Raji (cell line): ENCODE data around the gene PPRC1.
A peak's percentile ranks its signal among the peaks of the same experiment; 100 is the strongest.

Source experiments
- POLR2A ChIP-seq: IDR thresholded peaks from 2 replicates; pipeline ENCODE4 v1.6.1; 2011; ENCODE audit warnings: low read depth, low read length, control low read depth; ENCODE audit not compliant: insufficient read depth

The PPRC1 gene

GRCh38 chr10:102132563-102133372 is at the start of gene PPRC1:
PPRC1 (plus strand) TSS chr10:102133040; CDS start chr10:102133069, 29 bp downstream.
- TF ChIP-seq POLR2A, result peak; percentile 82

- TF ChIP-seq POLR2A, result no peak
Measured at GRCh38 chr10:102083541-102083940, 49.3 kb upstream of the PPRC1 start.

- TF ChIP-seq POLR2A, result no peak
Measured at GRCh38 chr10:102085336-102085735, 47.5 kb upstream of the PPRC1 start.

GRCh38 chr10:102086196-102086595 is 46.6 kb upstream of the PPRC1 start:
- no peak for TF ChIP-seq POLR2A

- TF ChIP-seq POLR2A, result no peak
Measured at GRCh38 chr10:102090772-102091171, 42.1 kb upstream of the PPRC1 start.

- TF ChIP-seq POLR2A, result no peak
Measured at GRCh38 chr10:102096449-102096848, 36.4 kb upstream of the PPRC1 start.

GRCh38 chr10:102101152-102101551 is 31.7 kb upstream of the PPRC1 start:
- no peak for TF ChIP-seq POLR2A

GRCh38 chr10:102102421-102102820 is 30.4 kb upstream of the PPRC1 start:
- no peak for TF ChIP-seq POLR2A

GRCh38 chr10:102106998-102107397 is 25.8 kb upstream of the PPRC1 start:
- TF ChIP-seq POLR2A, result no peak

GRCh38 chr10:102109166-102110116 is 23.4 kb upstream of the PPRC1 start:
- TF ChIP-seq POLR2A, result no peak

GRCh38 chr10:102111276-102111675 is 21.6 kb upstream of the PPRC1 start:
- TF ChIP-seq POLR2A, result no peak

GRCh38 chr10:102112210-102112817 is 20.5 kb upstream of the PPRC1 start:
- no peak for TF ChIP-seq POLR2A

GRCh38 chr10:102113261-102113955 is 19.4 kb upstream of the PPRC1 start:
- TF ChIP-seq POLR2A, result no peak

GRCh38 chr10:102113956-102114857 is 18.6 kb upstream of the PPRC1 start:
- no peak for TF ChIP-seq POLR2A
